ENCODE measurements around the gene ATG9A. TPM values are rescaled to one million over a fixed set of nuclear protein-coding genes. Genes with fewer than 3 reads are reported as not detected.

The ATG9A gene
- total and polyA plus RNA-seq, 9 of the 15 experiments (the other 6 are each of a cell fraction or from before 2014, with no cell fraction given) = 0.25 to 65.6 (median 23.4) TPM

DNA sequence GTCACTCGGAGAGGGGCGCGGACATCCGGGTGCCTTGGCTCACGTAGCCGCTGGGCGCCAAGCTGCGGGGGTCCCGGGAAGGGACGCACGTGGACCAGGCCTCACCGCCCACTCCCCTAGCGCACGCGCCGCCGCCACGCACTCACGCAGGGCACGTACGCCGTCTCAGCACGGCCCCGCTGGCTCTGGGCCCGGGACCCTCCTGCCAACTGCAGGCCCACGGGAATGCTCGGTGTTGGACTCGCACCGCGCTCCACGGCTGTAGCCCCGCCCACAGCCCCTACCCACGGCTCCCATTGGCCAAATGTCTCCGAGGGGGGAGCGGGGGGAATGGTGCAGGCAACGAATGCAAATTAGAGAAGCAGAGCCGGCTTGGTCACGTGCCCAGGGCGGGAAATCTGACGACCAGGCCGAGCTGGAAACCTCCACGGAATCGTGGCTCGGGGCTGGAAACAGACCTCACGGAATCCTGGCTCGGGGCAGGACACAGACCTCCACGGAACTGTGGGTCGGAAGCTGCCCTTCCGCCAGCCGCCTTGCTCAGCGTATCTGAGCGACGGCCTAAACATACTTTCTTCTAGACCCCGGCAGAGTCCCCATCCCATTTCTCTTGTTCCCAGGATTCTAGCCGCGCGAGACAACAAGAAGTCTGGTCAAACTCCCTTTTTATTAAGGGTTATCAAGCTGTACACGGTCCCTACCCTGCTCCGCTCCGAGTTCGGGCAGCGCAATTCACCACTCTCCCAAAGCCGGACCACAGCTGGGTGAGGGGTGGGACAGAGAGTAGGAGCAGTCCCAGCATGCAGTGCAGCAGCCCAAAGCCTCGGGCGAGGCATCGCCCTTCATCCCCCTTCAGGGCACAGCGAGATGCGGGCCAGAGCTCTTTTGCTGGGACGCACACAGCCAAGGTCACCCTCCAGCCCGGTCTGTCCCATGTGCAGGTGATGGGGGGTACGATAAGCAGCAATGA lies 10.4 kb downstream of the ATG9A start, which contains the start of gene ABCB6 (continued):
- TF ChIP-seq, protein P1, sequence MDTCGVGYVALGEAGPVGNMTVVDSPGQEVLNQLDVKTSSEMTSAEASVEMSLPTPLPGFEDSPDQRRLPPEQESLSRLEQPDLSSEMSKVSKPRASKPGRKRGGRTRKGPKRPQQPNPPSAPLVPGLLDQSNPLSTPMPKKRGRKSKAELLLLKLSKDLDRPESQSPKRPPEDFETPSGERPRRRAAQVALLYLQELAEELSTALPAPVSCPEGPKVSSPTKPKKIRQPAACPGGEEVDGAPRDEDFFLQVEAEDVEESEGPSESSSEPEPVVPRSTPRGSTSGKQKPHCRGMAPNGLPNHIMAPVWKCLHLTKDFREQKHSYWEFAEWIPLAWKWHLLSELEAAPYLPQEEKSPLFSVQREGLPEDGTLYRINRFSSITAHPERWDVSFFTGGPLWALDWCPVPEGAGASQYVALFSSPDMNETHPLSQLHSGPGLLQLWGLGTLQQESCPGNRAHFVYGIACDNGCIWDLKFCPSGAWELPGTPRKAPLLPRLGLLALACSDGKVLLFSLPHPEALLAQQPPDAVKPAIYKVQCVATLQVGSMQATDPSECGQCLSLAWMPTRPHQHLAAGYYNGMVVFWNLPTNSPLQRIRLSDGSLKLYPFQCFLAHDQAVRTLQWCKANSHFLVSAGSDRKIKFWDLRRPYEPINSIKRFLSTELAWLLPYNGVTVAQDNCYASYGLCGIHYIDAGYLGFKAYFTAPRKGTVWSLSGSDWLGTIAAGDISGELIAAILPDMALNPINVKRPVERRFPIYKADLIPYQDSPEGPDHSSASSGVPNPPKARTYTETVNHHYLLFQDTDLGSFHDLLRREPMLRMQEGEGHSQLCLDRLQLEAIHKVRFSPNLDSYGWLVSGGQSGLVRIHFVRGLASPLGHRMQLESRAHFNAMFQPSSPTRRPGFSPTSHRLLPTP (IDR thresholded peaks at IDR 0.05; ENCODE audit: borderline replicate concordance, extremely low read depth, insufficient read length) = no peak
- TF ChIP-seq EP300 (IDR thresholded peaks at IDR 0.05; ENCODE audit: low read length) (no peak), EWSR1 (IDR thresholded peaks at IDR 0.05; ENCODE audit: borderline replicate concordance, low read depth, partially characterized antibody) (no peak), FIP1L1 (IDR thresholded peaks at IDR 0.05; ENCODE audit: low read depth, low read length, poor library complexity, severe bottlenecking) (peak; percentile 74), ZSCAN32 (CRISPR knock-in tag; IDR thresholded peaks at IDR 0.05) (no peak), HDAC8 (tag; IDR thresholded peaks at IDR 0.05) (no peak), NR4A1 (CRISPR knock-in tag; IDR thresholded peaks at IDR 0.05) (no peak), NR4A1 (tag; IDR thresholded peaks at IDR 0.05) (no peak), PHF8 (IDR thresholded peaks at IDR 0.05; ENCODE audit: borderline replicate concordance, low read length) (peak; percentile 76; the same call in 1 of the 2 replicates), SRSF1 (IDR thresholded peaks at IDR 0.05; ENCODE audit: low read depth, low read length) (no peak), RB1 (IDR thresholded peaks at IDR 0.05; ENCODE audit: low read depth) (no peak; the same call in 1 of the 2 replicates), ARHGAP35 (IDR thresholded peaks at IDR 0.05; ENCODE audit: partially characterized antibody) (no peak), FOXA3 (CRISPR knock-in tag; conservative IDR thresholded peaks at IDR 0.05 in 1 of 2, IDR thresholded peaks at IDR 0.05 in 1 of 2) (0 out of 4 replicates have a peak, but pooled peaks of 1 of the 2 experiments have one; percentile 38), TEAD2 (tag; IDR thresholded peaks at IDR 0.05) (no peak), EGR1 (conservative IDR thresholded peaks at IDR 0.05) (peak; percentile 66), ILK (tag; IDR thresholded peaks at IDR 0.05; ENCODE audit: borderline replicate concordance, low read depth) (no peak)
- TF ChIP-seq, protein P2, sequence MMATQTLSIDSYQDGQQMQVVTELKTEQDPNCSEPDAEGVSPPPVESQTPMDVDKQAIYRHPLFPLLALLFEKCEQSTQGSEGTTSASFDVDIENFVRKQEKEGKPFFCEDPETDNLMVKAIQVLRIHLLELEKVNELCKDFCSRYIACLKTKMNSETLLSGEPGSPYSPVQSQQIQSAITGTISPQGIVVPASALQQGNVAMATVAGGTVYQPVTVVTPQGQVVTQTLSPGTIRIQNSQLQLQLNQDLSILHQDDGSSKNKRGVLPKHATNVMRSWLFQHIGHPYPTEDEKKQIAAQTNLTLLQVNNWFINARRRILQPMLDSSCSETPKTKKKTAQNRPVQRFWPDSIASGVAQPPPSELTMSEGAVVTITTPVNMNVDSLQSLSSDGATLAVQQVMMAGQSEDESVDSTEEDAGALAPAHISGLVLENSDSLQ (IDR thresholded peaks at IDR 0.05) = 0 out of 2 replicates have a peak, but pooled peaks have one; percentile 1
- TF ChIP-seq, protein P3, sequence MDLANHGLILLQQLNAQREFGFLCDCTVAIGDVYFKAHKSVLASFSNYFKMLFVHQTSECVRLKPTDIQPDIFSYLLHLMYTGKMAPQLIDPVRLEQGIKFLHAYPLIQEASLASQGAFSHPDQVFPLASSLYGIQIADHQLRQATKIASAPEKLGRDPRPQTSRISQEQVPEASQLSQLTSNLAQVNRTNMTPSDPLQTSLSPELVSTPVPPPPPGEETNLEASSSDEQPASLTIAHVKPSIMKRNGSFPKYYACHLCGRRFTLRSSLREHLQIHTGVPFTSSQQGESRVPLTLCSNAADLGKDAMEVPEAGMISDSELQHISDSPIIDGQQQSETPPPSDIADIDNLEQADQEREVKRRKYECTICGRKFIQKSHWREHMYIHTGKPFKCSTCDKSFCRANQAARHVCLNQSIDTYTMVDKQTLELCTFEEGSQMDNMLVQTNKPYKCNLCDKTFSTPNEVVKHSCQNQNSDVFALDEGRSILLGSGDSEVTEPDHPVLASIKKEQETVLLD (IDR thresholded peaks at IDR 0.05) = no peak
- TF ChIP-seq, protein P4, sequence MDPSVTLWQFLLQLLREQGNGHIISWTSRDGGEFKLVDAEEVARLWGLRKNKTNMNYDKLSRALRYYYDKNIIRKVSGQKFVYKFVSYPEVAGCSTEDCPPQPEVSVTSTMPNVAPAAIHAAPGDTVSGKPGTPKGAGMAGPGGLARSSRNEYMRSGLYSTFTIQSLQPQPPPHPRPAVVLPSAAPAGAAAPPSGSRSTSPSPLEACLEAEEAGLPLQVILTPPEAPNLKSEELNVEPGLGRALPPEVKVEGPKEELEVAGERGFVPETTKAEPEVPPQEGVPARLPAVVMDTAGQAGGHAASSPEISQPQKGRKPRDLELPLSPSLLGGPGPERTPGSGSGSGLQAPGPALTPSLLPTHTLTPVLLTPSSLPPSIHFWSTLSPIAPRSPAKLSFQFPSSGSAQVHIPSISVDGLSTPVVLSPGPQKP (CRISPR knock-in tag; IDR thresholded peaks at IDR 0.05) = no peak
